Measurements from ENCODE around the gene SHC4.

Gene SHC4

DNA sequence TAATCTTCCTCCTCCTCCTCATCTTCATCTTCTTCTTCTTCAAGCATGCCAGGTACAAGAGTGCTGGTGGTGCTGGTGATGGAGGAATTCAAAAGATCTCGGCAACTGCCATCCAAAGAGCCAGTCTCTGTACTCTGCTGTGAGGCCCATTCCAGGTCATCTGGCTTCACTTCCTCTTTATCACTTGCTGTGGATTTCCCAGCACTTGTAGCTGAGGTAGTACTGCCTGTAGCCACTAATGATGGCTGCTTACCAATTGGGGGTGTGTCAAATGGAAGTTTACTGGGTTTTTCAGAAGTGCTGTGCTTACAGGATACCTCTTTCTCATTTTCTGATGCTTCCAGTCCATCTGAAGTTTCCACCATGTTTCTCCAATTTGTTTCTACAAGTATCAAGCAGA is 28.8 kb upstream of the SHC4 start:
- Histone ChIP-seq H3K18ac (ENCODE audit: low read depth in 1 of 2, low read length in 2 of 2) (no peak overlapping the region), H2BK12ac (ENCODE audit: low read length in 2 of 2) (no peak overlapping the region), H3K27ac (ENCODE audit: low read length, poor library complexity, severe bottlenecking) (no peak overlapping the region), H2AFZ (ENCODE audit: low read depth, low read length) (no peak overlapping the region), H3K4ac (ENCODE audit: low read depth in 1 of 2, low read length in 2 of 2) (no peak overlapping the region), H3K27me3 (ENCODE audit: control insufficient read depth in 1 of 2, insufficient read depth in 1 of 2, low read length in 2 of 2) (no peaks in the 10 kb centered on the region), H2BK5ac (ENCODE audit: low read depth, low read length, poor library complexity, severe bottlenecking) (no peak overlapping the region), H3K79me1 (replicated peaks; ENCODE audit: low read length, poor library complexity, severe bottlenecking) (peaks cover 12% of the 10 kb centered on the region), H3K4me3 (ENCODE audit: insufficient read depth in 1 of 2, low read depth in 1 of 2, low read length in 2 of 2) (no peak overlapping the region), H3K4me2 (ENCODE audit: low read length, poor library complexity, severe bottlenecking) (no peak overlapping the region), H3K9ac (ENCODE audit: low read length) (no peak overlapping the region), H2BK15ac (ENCODE audit: low read depth, poor library complexity, severe bottlenecking) (no peak overlapping the region), H4K8ac (ENCODE audit: low read length) (no peak overlapping the region), H3K4me1 (ENCODE audit: control insufficient read depth, insufficient read depth, low read depth, low read length) (no peaks in the 10 kb centered on the region), H3K14ac (ENCODE audit: low read length in 2 of 2) (no peak overlapping the region), H3K36me3 (ENCODE audit: control insufficient read depth in 1 of 2, insufficient read depth in 2 of 2, low read depth in 1 of 2, low read length in 2 of 2) (peaks cover 9 to 81% of the 10 kb centered on the region in 2 experiments), H3K23ac (ENCODE audit: low read length in 2 of 2) (no peak overlapping the region), H2BK120ac (ENCODE audit: low read depth, low read length) (no peak overlapping the region), H3K9me3 (ENCODE audit: control insufficient read depth, low read length) (no peaks in the 10 kb centered on the region), H2AK5ac (ENCODE audit: low read length, severe bottlenecking) (no peak overlapping the region), H4K91ac (ENCODE audit: low read length) (no peak overlapping the region)
- 100% methylated on average over 1 of the region's 1 CpG for WGBS
- DNase-seq, result no peak

- no peak overlapping the region for H3K18ac ChIP-seq (ENCODE audit: low read depth in 1 of 2, low read length in 2 of 2)
- H3K23ac ChIP-seq (ENCODE audit: low read length in 2 of 2), result no peak overlapping the region
- no peak overlapping the region for H3K14ac ChIP-seq (ENCODE audit: low read length in 2 of 2)
- no peak overlapping the region for H2AFZ ChIP-seq (ENCODE audit: low read depth, low read length)
- no peak for DNase-seq
- H2BK15ac ChIP-seq (ENCODE audit: low read depth, poor library complexity, severe bottlenecking), result no peak overlapping the region
- H3K9me3 ChIP-seq (ENCODE audit: control insufficient read depth, low read length), result no peaks in the 10 kb centered on the region
- H3K4me1 ChIP-seq (ENCODE audit: control insufficient read depth, insufficient read depth, low read depth, low read length), result no peaks in the 10 kb centered on the region
- H4K8ac ChIP-seq (ENCODE audit: low read length), result no peak overlapping the region
- no peak overlapping the region for H2AK5ac ChIP-seq (ENCODE audit: low read length, severe bottlenecking)
- 98% methylated on average over 6 of the region's 6 CpGs for WGBS
- H2BK120ac ChIP-seq (ENCODE audit: low read depth, low read length), result no peak overlapping the region
- peaks cover 7 to 79% of the 10 kb centered on the region in 2 experiments for H3K36me3 ChIP-seq (ENCODE audit: control insufficient read depth in 1 of 2, insufficient read depth in 2 of 2, low read depth in 1 of 2, low read length in 2 of 2)
- no peak overlapping the region for H3K9ac ChIP-seq (ENCODE audit: low read length)
- H2BK5ac ChIP-seq (ENCODE audit: low read depth, low read length, poor library complexity, severe bottlenecking), result no peak overlapping the region
- no peak overlapping the region for H3K4me2 ChIP-seq (ENCODE audit: low read length, poor library complexity, severe bottlenecking)
- no peak overlapping the region for H3K4me3 ChIP-seq (ENCODE audit: insufficient read depth in 1 of 2, low read depth in 1 of 2, low read length in 2 of 2)
- no peak overlapping the region for H2BK12ac ChIP-seq (ENCODE audit: low read length in 2 of 2)
- H4K91ac ChIP-seq (ENCODE audit: low read length), result no peak overlapping the region
- peaks cover 12% of the 10 kb centered on the region for H3K79me1 ChIP-seq (replicated peaks; ENCODE audit: low read length, poor library complexity, severe bottlenecking)
- H3K27me3 ChIP-seq (ENCODE audit: control insufficient read depth in 1 of 2, insufficient read depth in 1 of 2, low read length in 2 of 2), result no peaks in the 10 kb centered on the region
- no peak overlapping the region for H3K27ac ChIP-seq (ENCODE audit: low read length, poor library complexity, severe bottlenecking)
- no peak overlapping the region for H3K4ac ChIP-seq (ENCODE audit: low read depth in 1 of 2, low read length in 2 of 2)
These were observed 28.4 kb upstream of the SHC4 start for GRCh38 chr15:48992096-48992495.

- Histone ChIP-seq H3K23ac (ENCODE audit: low read length in 2 of 2) (no peak overlapping the region), H3K9me3 (ENCODE audit: control insufficient read depth, low read length) (no peaks in the 10 kb centered on the region), H3K4ac (ENCODE audit: low read depth in 1 of 2, low read length in 2 of 2) (no peak overlapping the region), H2BK12ac (ENCODE audit: low read length in 2 of 2) (no peak overlapping the region), H3K4me2 (ENCODE audit: low read length, poor library complexity, severe bottlenecking) (no peak overlapping the region), H3K4me1 (ENCODE audit: control insufficient read depth, insufficient read depth, low read depth, low read length) (no peaks in the 10 kb centered on the region), H4K8ac (ENCODE audit: low read length) (no peak overlapping the region), H4K91ac (ENCODE audit: low read length) (no peak overlapping the region), H3K18ac (ENCODE audit: low read depth in 1 of 2, low read length in 2 of 2) (no peak overlapping the region), H2BK120ac (ENCODE audit: low read depth, low read length) (no peak overlapping the region), H2AK5ac (ENCODE audit: low read length, severe bottlenecking) (no peak overlapping the region), H2BK5ac (ENCODE audit: low read depth, low read length, poor library complexity, severe bottlenecking) (no peak overlapping the region), H3K36me3 (ENCODE audit: control insufficient read depth in 1 of 2, insufficient read depth in 2 of 2, low read depth in 1 of 2, low read length in 2 of 2) (peaks cover 7 to 50% of the 10 kb centered on the region in 2 experiments), H3K14ac (ENCODE audit: low read length in 2 of 2) (no peak overlapping the region), H3K9ac (ENCODE audit: low read length) (no peak overlapping the region), H2BK15ac (ENCODE audit: low read depth, poor library complexity, severe bottlenecking) (no peak overlapping the region), H3K4me3 (ENCODE audit: insufficient read depth in 1 of 2, low read depth in 1 of 2, low read length in 2 of 2) (no peak overlapping the region), H3K79me1 (replicated peaks; ENCODE audit: low read length, poor library complexity, severe bottlenecking) (peaks cover 7% of the 10 kb centered on the region), H3K27ac (ENCODE audit: low read length, poor library complexity, severe bottlenecking) (no peak overlapping the region), H3K27me3 (ENCODE audit: control insufficient read depth in 1 of 2, insufficient read depth in 1 of 2, low read length in 2 of 2) (no peaks in the 10 kb centered on the region), H2AFZ (ENCODE audit: low read depth, low read length) (no peak overlapping the region)
- DNase-seq, result no peak
- WGBS, result no CpG with 5 or more reads among the region's 1 CpG
These were observed 25.5 kb upstream of the SHC4 start for GRCh38 chr15:48989170-48989569.

- no peak overlapping the region for H4K91ac ChIP-seq (ENCODE audit: low read length)
- no peak for DNase-seq
These were observed 23.4 kb upstream of the SHC4 start for GRCh38 chr15:48987142-48987541.

More at GRCh38 chr15:48987142-48987541, 23.4 kb upstream of the SHC4 start:
- H3K79me1 ChIP-seq (replicated peaks; ENCODE audit: low read length, poor library complexity, severe bottlenecking), result peaks cover 3% of the 10 kb centered on the region
- no peak overlapping the region for H2BK5ac ChIP-seq (ENCODE audit: low read depth, low read length, poor library complexity, severe bottlenecking)
- no peak overlapping the region for H3K14ac ChIP-seq (ENCODE audit: low read length in 2 of 2)
- H3K27ac ChIP-seq (ENCODE audit: low read length, poor library complexity, severe bottlenecking), result no peak overlapping the region
- no peak overlapping the region for H3K4ac ChIP-seq (ENCODE audit: low read depth in 1 of 2, low read length in 2 of 2)
- no peak overlapping the region for H2BK120ac ChIP-seq (ENCODE audit: low read depth, low read length)
- no peak overlapping the region for H3K18ac ChIP-seq (ENCODE audit: low read depth in 1 of 2, low read length in 2 of 2)
- H3K27me3 ChIP-seq (ENCODE audit: control insufficient read depth in 1 of 2, insufficient read depth in 1 of 2, low read length in 2 of 2), result no peaks in the 10 kb centered on the region
- no peak overlapping the region for H3K9ac ChIP-seq (ENCODE audit: low read length)
- H2BK12ac ChIP-seq (ENCODE audit: low read length in 2 of 2), result no peak overlapping the region
- peaks cover 2 to 36% of the 10 kb centered on the region in 2 experiments for H3K36me3 ChIP-seq (ENCODE audit: control insufficient read depth in 1 of 2, insufficient read depth in 2 of 2, low read depth in 1 of 2, low read length in 2 of 2)
- H3K9me3 ChIP-seq (ENCODE audit: control insufficient read depth, low read length), result no peaks in the 10 kb centered on the region
- no peak overlapping the region for H2BK15ac ChIP-seq (ENCODE audit: low read depth, poor library complexity, severe bottlenecking)
- no peak overlapping the region for H3K4me3 ChIP-seq (ENCODE audit: insufficient read depth in 1 of 2, low read depth in 1 of 2, low read length in 2 of 2)
- no peak overlapping the region for H3K4me2 ChIP-seq (ENCODE audit: low read length, poor library complexity, severe bottlenecking)
- H2AFZ ChIP-seq (ENCODE audit: low read depth, low read length), result no peak overlapping the region
- no peak overlapping the region for H3K23ac ChIP-seq (ENCODE audit: low read length in 2 of 2)
- no peak overlapping the region for H4K8ac ChIP-seq (ENCODE audit: low read length)
- no peak overlapping the region for H2AK5ac ChIP-seq (ENCODE audit: low read length, severe bottlenecking)
- no peaks in the 10 kb centered on the region for H3K4me1 ChIP-seq (ENCODE audit: control insufficient read depth, insufficient read depth, low read depth, low read length)
